B cell (primary cell): ENCODE results near the gene WDR47.

Experiments
- CTCF ChIP-seq: fragments of 200-600 bp; IDR thresholded peaks from one replicate; pipeline ENCODE4 v1.8.0; 2022; ENCODE audit warnings: antibody characterized with exemption, mild to moderate bottlenecking
- EZH2 ChIP-seq: IDR thresholded peaks from 2 replicates; pipeline ENCODE4 v1.6.1; 2012; ENCODE audit warnings: borderline replicate concordance, low read depth, mild to moderate bottlenecking, moderate library complexity, low read length; ENCODE audit not compliant: insufficient read depth, poor library complexity, severe bottlenecking

GRCh38 chr1:109069294-109069693 lies 27.4 kb upstream of the WDR47 start:
- no peak for TF ChIP-seq EZH2
- no peak for TF ChIP-seq CTCF
